Ammon's horn (tissue), 1 donor: ENCODE results near the gene KCNB1.

Experiments
- DNase-seq: peaks from one replicate; pipeline ENCODE4 v3.0.0-alpha.2; 2016; ENCODE audit warnings: low spot score

The KCNB1 gene

DNA sequence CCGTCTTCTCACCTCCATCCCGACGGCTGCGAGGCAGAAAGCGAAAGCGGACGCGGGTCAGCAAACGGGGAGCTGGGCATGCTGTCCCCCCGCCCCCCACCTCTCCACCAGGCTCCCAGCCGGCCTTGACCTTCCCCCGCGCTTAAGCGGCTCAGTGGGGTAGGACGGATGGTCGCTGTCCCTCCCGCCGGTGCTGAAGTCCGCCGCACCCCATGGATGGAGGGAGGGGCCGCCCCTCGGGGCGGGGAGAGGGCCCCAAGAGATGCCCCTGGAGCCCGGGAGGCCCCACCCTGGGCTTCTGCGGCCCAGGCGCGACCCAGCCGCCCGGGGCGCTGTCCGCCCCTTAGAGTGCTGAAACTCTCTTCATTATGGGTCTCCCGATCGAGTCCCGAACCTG, at the start of gene KCNB1:
Gene KCNB1 (minus strand): TSS at position 48 of the 397 bp plus-strand sequence. CDS start 188 bp downstream, outside the sequence.
- no peak for DNase-seq

DNA sequence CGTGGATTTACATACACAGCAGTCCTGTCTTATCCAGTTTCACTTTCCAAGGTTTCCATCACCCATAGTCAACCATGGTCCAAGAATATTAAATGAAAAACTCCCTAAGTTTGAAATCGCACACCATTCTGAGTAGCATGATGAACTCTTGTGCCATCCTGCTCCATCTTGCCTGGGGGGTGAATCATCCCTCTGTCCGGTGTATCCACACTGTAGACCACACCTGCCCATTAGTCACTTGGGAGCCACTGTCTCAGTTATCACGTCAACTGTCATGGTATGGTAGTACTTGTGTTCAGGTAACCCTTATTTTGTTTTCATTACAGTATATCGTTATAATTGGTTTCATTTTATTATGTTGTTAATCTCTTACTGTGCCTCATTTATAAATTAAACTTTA, 47.0 kb upstream of the KCNB1 start:
- DNase-seq = no peak

GRCh38 chr20:49526568-49526967, 44.1 kb upstream of the KCNB1 start:
- no peak for DNase-seq

DNA sequence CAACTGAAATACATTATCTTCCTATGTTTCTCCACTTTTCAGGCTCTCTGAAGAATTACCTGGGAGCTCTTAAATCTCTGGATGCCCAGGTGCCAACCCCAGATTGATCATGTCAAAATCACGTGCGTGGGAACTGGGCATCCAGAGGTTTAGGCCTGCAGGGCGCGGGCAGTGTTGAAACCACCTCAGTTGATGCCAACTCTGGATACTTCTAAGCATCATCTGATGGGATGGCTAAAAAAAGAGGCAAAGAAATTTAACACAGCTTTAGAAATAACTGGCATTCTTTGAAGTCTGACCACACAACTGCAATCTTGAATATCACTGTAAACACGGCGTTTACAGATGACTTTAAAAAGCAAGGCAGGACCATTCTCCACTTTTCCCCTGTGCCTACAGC, 43.6 kb upstream of the KCNB1 start:
- no peak for DNase-seq

- no peak for DNase-seq
These were observed 41.4 kb upstream of the KCNB1 start for GRCh38 chr20:49523767-49524360.

- no peak for DNase-seq
These were observed 38.9 kb upstream of the KCNB1 start for GRCh38 chr20:49521356-49521755.

DNA sequence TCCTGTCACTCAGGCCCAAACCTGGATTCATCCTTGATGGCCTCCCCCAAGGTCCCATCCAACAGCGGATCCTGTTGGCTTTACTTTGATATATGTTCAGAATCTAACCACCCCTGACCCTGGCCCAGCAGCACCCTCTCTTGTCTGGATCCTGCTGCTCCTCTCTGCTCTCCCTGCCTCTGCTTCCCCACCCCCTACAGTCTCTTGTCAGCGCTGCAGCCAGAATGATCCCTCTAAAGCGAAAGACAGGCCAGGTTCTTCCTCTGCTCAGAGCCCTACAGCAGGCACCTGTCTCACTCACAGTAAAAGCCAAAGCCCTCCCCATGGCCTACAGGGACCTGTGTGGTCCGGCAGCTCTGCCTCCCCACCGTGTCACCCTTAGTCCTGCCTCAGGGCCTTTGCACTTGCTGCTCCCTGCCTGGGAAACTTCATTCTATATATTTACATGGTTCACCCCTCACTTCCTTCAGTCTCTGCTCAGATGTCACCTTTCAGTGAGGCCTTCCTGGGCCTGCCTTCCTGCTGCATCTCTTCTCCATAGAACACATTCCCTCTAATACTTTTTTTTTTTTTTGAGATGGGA, 37.4 kb upstream of the KCNB1 start:
- DNase-seq = no peak

GRCh38 chr20:49519212-49519712, 36.8 kb upstream of the KCNB1 start:
- no peak for DNase-seq

DNA sequence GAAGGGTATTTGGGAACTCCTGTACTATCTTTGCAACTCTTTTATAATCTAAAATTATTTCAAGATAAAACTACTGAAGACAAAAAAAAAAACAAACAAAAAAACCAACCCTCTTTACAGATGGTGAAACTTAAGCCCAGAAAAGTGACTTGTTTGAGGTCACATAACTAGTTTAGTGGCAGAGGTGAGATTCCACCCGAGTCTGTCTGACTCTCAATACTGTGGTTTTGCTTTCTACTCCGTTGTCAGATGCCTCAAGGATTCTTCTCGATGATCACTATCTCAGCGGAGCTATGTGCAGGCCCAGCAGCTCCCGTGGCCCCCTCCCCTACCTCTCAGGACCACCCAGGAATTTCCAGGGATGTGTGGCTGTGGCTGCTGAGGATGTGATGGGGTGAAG, 36.1 kb upstream of the KCNB1 start:
- DNase-seq = no peak

DNA sequence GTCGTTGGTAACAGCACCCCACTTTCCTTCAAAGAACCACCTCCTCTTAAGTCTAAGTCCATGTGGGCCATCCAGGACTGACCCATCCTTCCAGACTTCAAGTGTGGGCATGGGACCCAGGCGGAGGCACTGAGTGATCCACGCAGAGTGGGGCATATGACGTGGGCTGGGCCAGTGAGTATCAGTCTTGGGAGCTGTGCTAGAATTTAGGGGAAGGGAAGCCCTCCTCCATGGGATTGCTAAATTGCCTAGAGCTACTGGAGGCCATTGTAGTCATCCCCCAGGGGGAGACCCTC, 35.3 kb upstream of the KCNB1 start:
- no peak for DNase-seq

GRCh38 chr20:49516916-49517804, 34.7 kb upstream of the KCNB1 start:
- no peak for DNase-seq

- no peak for DNase-seq
These were observed 33.1 kb upstream of the KCNB1 start for GRCh38 chr20:49515586-49515985.

DNA sequence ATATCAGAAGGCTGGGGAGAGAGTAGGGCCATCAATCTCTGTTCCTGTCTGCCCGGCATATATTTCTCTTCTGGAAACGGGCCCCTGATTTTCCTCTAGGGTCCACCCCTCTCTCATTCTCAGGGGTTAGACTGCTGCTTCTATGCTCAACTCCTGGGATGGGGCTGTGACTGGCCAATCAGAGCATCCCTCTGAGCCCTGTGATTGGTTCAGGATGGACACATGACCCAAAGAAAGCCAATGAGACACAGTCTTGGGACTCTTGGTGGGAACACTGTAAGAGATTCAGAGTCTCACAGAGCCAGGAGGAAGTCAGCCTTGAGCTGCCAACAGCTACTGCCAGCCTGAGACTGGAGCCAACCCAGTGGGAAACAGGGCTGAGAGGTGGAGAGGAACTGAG, 31.0 kb upstream of the KCNB1 start:
- DNase-seq = no peak

DNA sequence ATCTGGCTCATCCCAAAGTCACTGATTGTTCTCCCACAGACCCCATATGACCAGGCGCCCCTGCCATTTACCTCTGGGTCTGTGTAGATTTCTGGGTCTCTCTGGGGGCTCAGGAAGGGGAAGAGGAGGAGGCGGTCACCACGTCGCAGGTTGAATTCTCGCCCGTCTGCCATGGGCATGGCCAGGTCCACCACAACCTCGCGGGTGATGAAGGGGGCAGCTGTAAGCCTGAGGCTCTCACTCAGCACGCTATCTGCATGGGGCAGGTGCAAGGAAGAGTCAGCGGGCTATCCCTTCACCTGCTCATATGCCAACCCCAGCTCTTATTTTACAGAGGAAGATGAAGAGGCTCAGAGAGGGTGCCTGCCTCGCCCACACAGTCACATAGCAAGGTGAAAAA, 30.5 kb upstream of the KCNB1 start:
- no peak for DNase-seq

GRCh38 chr20:49511788-49512525, 29.5 kb upstream of the KCNB1 start:
- DNase-seq = no peak

DNA sequence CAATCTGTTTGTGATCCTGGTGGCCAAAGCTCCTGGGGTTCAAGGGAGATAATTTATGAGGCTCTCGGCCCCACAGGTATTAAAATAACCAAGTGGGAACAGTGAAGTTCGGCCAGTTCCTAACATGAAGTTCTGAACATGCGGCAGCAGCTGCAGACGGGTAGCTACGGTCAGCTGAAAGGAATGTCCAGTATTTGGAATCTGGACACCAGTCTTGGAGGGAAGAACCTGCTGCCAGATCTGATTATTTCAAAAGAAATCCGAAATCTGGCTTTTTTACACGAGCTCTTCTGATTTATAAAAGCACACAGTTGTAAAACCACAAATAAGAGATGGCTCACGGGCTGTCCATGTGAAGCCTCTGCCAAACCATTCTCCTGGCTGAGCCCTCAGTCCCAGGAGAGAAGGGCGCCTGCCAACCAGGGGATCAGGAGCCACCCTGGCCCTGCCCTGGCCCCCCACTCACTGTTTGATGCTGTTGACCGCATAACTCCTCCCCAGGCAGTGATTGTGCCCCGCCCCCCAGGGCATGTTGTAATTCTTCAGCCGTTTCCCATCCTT, 28.2 kb upstream of the KCNB1 start:
- DNase-seq = no peak

DNA sequence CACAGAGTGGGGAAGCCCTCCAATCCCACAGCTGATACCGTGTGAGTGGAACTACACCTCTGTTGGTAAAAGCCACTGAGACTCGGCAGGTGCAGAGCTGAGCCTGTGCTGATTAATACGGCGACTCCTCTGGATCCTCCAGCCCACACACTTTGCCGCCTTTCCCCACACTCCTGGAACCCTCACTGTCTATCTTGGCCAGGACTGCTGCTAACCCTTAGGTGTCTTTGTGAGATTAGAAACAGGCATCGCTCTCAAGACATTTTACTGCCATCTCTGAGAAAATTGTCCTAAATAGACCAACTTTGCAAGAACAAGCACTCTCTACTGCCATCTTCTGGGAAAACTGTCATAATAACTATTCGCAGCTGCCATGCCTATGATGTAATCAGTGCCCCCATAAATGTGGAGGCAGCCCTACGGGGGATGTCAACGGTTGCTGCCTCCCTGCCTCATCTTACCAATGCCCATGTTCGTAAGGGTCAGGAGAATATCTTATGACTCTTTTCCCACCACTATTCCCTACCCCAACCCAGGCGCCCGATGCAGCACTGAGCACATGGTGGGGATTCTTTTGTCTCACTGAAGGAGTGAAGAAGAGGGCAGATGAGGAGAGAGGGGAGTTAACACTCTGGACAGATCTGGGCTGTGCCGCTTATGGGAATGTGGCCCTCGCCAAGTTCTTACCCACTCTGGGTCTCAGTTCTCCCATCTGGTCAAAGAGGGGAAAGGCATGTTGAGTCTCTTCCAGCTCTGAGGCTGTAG, 26.1 kb upstream of the KCNB1 start:
- peak; percentile 67 for DNase-seq

GRCh38 chr20:49507741-49508434, 25.4 kb upstream of the KCNB1 start:
- DNase-seq = no peak

DNA sequence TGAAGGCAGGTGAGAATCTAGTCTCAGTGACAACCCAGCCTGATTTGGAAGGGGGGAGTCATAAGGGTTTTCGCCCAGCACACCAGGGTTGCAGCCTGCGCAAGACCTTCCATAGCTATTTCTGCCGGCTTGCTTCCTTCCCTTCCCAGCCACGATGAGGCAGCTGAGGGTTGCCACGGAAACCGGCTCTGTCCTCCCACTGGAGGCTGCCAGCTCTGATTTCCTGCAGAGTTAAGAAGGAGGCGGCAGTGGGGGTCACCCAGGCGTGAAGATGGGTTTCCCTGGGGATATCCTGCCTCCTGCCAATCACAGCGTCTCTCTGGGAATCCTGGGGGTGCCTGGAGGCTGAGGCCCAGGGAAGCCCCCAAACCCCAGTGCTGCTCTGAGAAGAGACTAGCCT, 23.1 kb upstream of the KCNB1 start:
- peak; percentile 84 for DNase-seq

DNA sequence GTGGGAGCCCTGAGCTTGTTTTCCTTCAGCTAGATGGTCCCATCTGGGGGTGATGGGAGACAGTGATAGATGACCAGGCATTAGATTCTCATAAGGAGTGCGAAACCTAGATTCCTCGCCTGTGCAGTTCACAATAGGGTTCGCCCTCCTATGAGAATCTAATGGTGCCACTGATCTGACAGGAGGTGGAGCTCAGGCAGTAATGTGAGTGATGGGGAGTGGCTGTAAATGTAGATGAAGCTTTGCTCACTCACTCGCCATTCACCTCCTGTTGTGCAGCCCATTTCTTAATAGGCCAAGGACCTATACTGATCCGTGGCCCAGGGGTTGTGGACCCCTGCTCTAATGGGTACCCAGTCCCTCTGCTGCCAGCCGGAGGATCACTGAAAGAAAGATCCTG, 20.7 kb upstream of the KCNB1 start:
- DNase-seq = no peak

DNA sequence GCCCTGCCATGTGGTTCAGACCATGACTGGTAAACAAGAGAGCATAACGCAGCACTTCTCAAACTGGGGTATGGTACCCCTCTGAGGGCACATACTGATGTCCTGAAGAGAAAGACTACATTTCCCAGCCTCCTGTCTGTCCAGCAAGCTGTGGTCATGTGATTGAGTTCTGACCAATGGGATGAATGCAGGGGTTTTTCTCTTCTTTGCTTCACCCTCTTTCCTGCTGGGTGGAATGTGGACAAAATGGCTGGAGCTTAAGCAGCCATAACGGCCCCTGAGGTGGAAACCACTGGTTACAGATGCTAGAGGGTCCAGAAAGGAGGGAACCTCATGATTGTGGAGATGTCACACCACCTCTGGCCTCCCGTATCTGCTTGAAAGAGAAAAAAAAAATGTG, 19.4 kb upstream of the KCNB1 start:
- DNase-seq = no peak
